HepG2 (cell line): ENCODE measurements around the gene GATA5. TPM values are rescaled to one million over a fixed set of nuclear protein-coding genes. Genes with fewer than 3 reads are reported as not detected.

Experiments
- EED ChIP-seq: sonication (generic); formaldehyde crosslinking; IDR thresholded peaks from 2 replicates; pipeline ENCODE4 v1.5.0; 2020; ENCODE audit warnings: mild to moderate bottlenecking, missing genetic modification reagents
- HOXA3 ChIP-seq: sonication (generic); formaldehyde crosslinking; IDR thresholded peaks from 2 replicates; pipeline ENCODE4 v1.5.0; 2020; ENCODE audit warnings: missing genetic modification reagents
- NR2F1 ChIP-seq, 2 experiments: fragments of 450-650 bp in 1 of 2; formaldehyde crosslinking in 1 of 2; IDR thresholded peaks; 2 replicates each; pipeline versions ENCODE4 v1.5.0 to v1.6.1; 2016 to 2020; ENCODE audit warnings: mild to moderate bottlenecking in 1 of 2, missing compliant biosample characterization in 1 of 2, missing genetic modification reagents in 1 of 2, moderate library complexity in 1 of 2
- RFXAP ChIP-seq: sonication (generic); formaldehyde crosslinking; IDR thresholded peaks from 2 replicates; pipeline ENCODE4 v1.4.0; 2020; ENCODE audit warnings: missing genetic modification reagents, borderline replicate concordance
- RXRA ChIP-seq: sonication (generic); formaldehyde crosslinking; IDR thresholded peaks from 2 replicates; pipeline ENCODE4 v1.5.1; 2020; ENCODE audit warnings: missing genetic modification reagents
- YY1 ChIP-seq: IDR thresholded peaks from 2 replicates; pipeline ENCODE4 v1.6.1; 2011; ENCODE audit warnings: low read length, low read depth, moderate library complexity, mild to moderate bottlenecking; ENCODE audit not compliant: insufficient read depth, insufficient replicate concordance
- ZFP36 ChIP-seq: fragments of 150-350 bp; IDR thresholded peaks from 2 replicates; pipeline ENCODE4 v1.6.1; 2018; ENCODE audit warnings: borderline replicate concordance, low read length, low read depth; ENCODE audit not compliant: partially characterized antibody
- ZNF318 ChIP-seq: sonication (generic); formaldehyde crosslinking; IDR thresholded peaks from 2 replicates; pipeline ENCODE4 v1.4.0; 2020; ENCODE audit warnings: mild to moderate bottlenecking, missing genetic modification reagents
- ZNF710 ChIP-seq: sonication (generic); formaldehyde crosslinking; IDR thresholded peaks from 2 replicates; pipeline ENCODE4 v1.5.0; 2020; ENCODE audit warnings: mild to moderate bottlenecking, missing genetic modification reagents, borderline replicate concordance
- ZNF772 ChIP-seq: sonication (generic); formaldehyde crosslinking; IDR thresholded peaks from 2 replicates; pipeline ENCODE4 v1.5.0; 2020; ENCODE audit warnings: mild to moderate bottlenecking, missing genetic modification reagents
- polyA plus RNA-seq, 8 experiments: library from polyadenylated mRNA; depleted of rRNA in 3 of 8; stranded (reverse) in 7 of 8; unstranded in 1 of 8; fragments of >200 nt; fragmentation: Illumina TruSeq in 4 of 8; extraction: Trizol in 4 of 8; gene quantifications; 2 replicates each; pipeline versions ENCODE4 v1.2.1 to v1.2.3, GENCODE V29; 2011 to 2016; ENCODE audit warnings: low read depth in 4 of 8, missing spikeins in 1 of 8, mixed read lengths in 1 of 8; ENCODE audit not compliant: insufficient read depth in 1 of 8
- total RNA-seq, 5 experiments: library from RNA; depleted of rRNA; stranded (reverse); fragments of >200 nt; fragmentation: Illumina TruSeq; extraction: Trizol; gene quantifications; 2 replicates each; pipeline ENCODE4 v1.2.3, GENCODE V29; 2016; ENCODE audit warnings: low read depth in 1 of 5
- TF ChIP-seq, protein P1 (sequence below): sonication (generic); formaldehyde crosslinking; IDR thresholded peaks from 2 replicates; pipeline ENCODE4 v1.9.0; 2022; ENCODE audit warnings: missing genetic modification reagents, mild to moderate bottlenecking, borderline replicate concordance
- TF ChIP-seq, protein P2 (sequence below): sonication (generic); formaldehyde crosslinking; IDR thresholded peaks from 2 replicates; pipeline ENCODE4; 2020; ENCODE audit warnings: missing genetic modification reagents, mild to moderate bottlenecking, borderline replicate concordance

The GATA5 gene
- total and polyA plus RNA-seq, 2 of the 13 experiments (the other 11 are each of a cell fraction or from before 2014, with no cell fraction given), result 0.12 to 0.20 TPM

DNA sequence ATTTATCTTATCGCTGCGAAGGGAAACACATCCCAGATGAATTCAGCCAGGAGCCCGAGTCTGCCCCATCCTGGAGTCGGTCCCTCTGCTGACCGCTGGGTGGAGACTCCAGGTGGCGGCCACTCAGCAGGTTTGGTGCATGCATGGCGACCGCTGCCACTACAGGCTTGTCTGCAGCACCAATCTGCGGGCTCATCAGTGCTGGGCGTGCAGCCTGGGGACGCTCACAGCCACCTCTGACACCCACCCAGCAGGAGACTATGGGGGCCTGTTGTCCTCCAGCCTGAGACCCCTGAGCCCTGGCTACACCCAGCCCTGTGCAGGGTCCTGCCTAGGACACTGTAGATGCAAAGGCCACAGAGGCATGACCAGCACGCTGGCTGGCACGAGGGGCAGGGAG, 40.5 kb upstream of the GATA5 start (continued):
- TF ChIP-seq, protein P1, sequence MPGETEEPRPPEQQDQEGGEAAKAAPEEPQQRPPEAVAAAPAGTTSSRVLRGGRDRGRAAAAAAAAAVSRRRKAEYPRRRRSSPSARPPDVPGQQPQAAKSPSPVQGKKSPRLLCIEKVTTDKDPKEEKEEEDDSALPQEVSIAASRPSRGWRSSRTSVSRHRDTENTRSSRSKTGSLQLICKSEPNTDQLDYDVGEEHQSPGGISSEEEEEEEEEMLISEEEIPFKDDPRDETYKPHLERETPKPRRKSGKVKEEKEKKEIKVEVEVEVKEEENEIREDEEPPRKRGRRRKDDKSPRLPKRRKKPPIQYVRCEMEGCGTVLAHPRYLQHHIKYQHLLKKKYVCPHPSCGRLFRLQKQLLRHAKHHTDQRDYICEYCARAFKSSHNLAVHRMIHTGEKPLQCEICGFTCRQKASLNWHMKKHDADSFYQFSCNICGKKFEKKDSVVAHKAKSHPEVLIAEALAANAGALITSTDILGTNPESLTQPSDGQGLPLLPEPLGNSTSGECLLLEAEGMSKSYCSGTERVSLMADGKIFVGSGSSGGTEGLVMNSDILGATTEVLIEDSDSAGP (CRISPR knock-in tag), result peak; percentile 58; the same call in 1 of the 2 replicates
- TF ChIP-seq EED (CRISPR knock-in tag) (0 out of 2 replicates have a peak, but pooled peaks have one; percentile 30), ZNF772 (CRISPR knock-in tag) (0 out of 2 replicates have a peak, but pooled peaks have one; percentile 29), RFXAP (0 out of 2 replicates have a peak, but pooled peaks have one; percentile 19), NR2F1 (CRISPR knock-in tag; IDR thresholded peaks at IDR 0.05) (no peak), ZNF318 (CRISPR knock-in tag) (no peak), ZFP36 (peak; percentile 50), ZNF710 (CRISPR knock-in tag) (0 out of 2 replicates have a peak, but pooled peaks have one; percentile 32), RXRA (peak; percentile 40; the same call in 1 of the 2 replicates), YY1 (peak; percentile 49), HOXA3 (CRISPR knock-in tag) (peak; percentile 16; the same call in 1 of the 2 replicates)
- TF ChIP-seq, protein P2, sequence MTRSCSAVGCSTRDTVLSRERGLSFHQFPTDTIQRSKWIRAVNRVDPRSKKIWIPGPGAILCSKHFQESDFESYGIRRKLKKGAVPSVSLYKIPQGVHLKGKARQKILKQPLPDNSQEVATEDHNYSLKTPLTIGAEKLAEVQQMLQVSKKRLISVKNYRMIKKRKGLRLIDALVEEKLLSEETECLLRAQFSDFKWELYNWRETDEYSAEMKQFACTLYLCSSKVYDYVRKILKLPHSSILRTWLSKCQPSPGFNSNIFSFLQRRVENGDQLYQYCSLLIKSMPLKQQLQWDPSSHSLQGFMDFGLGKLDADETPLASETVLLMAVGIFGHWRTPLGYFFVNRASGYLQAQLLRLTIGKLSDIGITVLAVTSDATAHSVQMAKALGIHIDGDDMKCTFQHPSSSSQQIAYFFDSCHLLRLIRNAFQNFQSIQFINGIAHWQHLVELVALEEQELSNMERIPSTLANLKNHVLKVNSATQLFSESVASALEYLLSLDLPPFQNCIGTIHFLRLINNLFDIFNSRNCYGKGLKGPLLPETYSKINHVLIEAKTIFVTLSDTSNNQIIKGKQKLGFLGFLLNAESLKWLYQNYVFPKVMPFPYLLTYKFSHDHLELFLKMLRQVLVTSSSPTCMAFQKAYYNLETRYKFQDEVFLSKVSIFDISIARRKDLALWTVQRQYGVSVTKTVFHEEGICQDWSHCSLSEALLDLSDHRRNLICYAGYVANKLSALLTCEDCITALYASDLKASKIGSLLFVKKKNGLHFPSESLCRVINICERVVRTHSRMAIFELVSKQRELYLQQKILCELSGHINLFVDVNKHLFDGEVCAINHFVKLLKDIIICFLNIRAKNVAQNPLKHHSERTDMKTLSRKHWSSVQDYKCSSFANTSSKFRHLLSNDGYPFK (CRISPR knock-in tag), result peak; percentile 12; the same call in 1 of the 2 replicates
